CD1c-positive myeloid dendritic cell (primary cell): ENCODE data around the gene KRCC1.

Experiments used
- DNase-seq: peaks from one replicate; pipeline ENCODE4 v3.0.0-alpha.2; 2016; ENCODE audit errors: extremely low spot score

Gene KRCC1

DNA sequence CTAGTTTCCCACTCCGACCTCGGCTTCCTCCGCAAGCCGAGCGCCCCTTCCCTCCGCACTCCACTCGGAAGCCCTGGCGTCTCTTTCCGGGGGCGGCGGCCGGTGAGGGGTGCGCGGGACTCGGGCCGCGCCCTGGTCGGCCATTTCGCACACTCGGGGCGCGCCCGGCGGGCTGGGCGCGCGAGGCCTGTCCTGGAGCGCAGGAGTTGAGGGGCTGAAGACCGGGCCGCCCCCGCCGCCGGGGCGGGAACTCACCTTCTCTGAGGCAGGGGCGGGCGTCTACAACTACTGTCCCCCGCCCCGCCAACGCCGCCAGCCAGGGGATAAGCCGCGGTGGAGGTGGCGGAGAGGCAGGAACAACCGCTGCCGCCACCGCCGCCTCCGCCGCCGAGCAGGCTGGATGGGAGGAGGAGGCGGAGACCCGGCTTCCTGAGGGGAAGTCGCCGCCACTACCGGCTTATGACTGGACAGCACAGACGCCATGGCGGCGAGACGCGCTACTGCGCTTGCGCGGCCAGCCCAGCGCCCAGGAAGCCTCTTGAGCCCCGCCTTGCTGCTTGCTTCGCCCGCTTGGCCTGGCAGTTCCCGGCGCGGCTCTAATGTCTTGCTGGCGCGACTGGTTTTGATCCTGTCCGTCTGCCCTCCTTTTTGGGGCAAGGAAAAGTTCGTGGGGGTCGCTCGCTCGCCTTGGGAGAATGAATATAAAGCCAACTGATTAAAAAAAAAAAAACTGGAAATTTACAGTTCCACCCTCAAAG lies at the start of gene KRCC1:
TSS of gene KRCC1 (minus strand) at position 413 of the 758 bp plus-strand sequence. CDS start 27,220 bp downstream, outside the sequence.
- DNase-seq = peak; percentile 99

DNA sequence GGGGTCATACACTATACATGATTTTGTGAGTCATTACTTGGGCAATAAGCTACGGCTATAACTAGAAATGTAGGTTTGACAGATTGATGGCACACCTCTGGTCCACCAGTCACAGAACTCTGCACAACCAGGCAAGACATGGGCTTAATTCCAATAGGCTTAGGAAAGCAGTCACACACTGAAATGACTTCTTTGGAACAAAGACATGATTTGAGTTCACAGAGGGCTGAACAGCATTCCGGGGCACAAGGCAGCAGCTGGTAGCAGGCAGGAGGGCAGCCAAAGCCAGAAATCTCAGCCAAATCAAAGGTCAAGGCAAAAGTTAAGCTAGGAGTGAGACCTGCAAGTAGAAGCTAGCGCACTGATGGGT lies 44.9 kb upstream of the KRCC1 start:
- DNase-seq = no peak

DNA sequence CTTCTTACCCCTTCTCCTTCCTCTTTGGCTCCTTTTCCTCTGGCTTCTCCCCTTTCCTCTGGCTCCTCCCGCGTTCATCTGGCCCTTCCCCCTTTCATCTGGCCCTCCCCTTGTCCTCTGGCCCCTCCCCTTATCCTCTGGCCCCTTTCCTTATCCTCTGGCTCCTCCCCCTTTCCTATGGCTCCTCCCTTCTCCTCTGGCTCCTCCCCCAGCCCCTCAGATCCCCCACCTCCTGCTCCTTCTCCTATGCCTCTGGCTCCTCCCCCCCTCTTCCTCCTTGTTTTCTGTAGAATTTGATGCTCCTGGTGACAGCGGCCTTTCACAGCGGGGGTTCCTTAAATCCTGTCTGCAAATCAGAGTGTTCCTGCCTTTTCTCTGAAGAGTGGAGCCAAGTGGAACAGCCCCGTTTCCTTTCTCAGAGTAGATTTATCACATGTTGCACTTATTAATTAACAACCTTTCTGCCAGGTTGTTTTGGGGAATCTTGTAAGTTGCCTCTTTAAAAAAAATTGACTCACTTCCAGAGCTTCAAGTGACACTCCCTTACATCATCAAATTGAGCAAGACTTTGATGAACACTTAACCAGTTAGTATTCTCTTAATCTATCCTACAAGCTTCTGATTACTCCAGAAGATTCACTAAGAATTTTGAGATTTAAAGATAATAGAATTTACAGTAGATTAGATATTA lies 44.4 kb upstream of the KRCC1 start:
- DNase-seq = peak; percentile 24

DNA sequence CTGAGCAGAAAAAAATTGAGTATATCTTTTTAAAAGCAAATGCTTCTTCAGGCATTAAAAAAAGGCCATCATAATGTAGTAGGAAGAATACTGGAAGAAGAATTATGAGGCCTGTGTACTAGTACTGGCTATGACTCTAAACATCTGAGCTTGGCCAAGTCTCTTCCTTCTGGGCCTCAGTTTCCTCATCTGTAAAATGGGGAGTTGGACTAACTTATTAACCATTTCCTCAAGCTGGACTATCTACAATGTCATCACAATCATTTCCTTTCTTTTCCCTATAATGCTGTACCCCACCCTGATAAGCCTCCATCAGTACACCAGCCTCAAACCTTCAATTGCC lies 42.9 kb upstream of the KRCC1 start:
- no peak for DNase-seq

DNA sequence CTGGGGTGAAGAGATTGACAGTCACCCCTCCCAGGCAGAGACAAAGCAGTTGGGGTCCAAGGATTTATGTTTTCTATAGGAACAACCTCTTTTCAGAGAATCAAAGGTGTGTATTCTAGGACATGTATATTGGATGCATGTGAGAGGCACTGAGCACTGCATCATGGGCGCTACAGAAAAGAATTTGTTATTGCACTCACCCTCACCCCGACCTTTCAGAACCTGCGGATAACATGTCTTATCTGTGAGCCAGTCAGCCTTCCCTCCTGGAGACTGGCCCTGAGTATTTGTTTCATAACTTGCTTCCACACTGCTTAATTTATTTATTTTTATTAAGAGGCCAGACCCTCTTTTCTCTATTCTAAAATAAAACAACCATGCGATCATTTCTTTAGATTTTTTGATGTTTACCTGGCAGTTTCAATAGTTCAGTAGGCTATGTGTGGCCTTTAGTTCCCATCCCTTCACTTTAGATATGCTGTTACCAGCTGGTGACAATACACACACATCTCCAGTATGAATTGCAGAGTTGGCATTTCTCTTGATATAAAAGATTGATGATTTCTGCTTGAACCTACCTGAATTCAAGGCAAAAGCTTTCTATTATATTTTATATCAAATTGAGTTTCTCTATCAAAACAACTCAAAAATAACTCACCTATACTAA lies 42.4 kb upstream of the KRCC1 start:
- no peak for DNase-seq

DNA sequence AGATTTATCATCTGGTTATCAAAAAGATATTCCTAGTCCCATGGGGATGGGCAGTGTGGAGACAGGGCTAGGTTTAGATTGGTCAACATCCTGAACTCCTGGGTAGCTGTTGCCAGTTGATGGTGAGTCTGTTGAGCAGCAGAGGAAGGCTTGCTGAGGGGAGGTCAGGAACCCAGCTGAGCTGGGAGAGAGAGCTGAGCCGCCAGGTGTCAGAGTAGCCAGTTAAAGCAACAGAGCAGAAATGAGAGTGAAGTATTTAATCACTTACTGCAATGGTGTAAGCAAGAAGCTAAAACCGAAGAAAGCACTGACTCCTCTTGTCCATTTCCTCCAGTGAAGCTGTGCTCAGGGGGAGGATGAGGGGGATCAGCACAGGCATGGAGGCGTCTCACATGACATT lies 41.6 kb upstream of the KRCC1 start:
- no peak for DNase-seq

DNA sequence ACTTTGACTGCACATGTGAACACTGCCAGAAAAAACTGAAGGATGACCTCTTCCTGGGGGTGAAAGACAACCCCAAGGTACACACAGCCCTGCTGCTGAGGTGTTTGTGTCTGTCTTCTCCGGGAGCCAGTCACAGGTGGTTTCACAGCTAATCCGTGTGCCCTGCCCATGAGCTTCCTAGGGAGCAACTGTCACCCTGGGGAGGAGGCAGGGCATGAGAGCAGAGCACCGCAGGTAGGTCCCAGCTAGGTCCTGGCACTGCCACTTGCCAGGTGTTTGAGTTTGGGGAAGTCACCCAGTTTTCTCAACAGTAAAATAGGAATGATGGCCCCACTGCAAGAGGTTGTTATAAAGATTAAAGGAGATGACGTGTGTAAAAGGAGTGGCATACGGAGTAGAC lies 41.1 kb upstream of the KRCC1 start:
- no peak for DNase-seq

DNA sequence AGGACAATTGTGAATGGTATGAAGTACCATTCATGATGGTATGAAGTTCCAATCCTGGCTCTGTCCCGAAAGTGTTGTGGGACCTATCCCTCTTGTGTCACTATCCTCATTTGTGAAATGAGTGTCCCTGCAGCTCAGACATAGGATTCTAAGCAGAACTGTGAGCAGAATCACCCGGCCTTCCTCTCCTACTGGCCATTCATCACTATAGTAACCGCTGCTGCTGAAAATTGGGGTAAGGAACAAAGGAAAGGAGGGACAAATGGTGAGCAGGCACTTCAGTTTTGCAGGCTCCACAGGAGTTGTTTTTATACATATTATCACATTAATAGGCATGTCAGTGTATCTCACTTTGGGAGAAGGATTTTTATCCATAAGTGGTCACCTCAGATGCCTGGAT lies 39.4 kb upstream of the KRCC1 start:
- DNase-seq = no peak

DNA sequence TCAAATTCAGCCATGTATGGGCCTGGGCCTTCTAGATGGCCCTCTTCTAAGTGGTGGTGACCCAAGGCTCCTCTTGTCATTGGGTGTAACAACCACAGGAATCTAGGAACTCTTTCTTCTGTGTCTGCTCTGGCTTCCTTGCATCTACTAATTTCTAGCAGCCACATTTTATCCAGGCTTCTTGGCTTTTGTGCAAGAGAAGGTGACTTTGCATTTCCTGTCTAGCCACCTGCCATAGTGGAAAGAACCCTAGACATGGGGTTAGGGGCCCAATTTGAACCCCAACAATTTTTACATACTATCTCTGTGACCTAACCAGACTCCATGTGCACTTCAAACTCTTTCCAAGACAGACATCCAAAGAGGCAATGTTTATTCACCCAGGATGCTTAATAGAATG lies 37.2 kb upstream of the KRCC1 start:
- DNase-seq = no peak

DNA sequence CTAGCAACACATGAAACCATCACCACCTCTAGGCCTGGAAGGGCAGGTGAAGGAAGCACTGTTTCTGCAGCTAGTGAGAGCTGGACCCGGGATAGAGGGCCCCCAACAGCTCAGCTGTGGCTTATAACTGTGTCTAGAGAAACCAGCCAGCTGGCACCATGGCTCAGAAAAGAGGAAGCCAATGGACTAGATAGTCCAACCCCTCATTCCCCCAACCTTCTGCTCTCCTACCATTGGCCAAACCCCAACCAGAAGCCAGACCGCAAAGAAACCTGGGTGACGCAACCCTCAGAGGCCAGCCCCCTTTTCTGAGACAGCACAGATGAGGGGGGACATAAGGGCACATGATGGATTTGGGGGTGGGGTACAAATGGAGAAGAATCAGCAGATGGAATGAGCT lies 36.4 kb upstream of the KRCC1 start:
- no peak for DNase-seq

DNA sequence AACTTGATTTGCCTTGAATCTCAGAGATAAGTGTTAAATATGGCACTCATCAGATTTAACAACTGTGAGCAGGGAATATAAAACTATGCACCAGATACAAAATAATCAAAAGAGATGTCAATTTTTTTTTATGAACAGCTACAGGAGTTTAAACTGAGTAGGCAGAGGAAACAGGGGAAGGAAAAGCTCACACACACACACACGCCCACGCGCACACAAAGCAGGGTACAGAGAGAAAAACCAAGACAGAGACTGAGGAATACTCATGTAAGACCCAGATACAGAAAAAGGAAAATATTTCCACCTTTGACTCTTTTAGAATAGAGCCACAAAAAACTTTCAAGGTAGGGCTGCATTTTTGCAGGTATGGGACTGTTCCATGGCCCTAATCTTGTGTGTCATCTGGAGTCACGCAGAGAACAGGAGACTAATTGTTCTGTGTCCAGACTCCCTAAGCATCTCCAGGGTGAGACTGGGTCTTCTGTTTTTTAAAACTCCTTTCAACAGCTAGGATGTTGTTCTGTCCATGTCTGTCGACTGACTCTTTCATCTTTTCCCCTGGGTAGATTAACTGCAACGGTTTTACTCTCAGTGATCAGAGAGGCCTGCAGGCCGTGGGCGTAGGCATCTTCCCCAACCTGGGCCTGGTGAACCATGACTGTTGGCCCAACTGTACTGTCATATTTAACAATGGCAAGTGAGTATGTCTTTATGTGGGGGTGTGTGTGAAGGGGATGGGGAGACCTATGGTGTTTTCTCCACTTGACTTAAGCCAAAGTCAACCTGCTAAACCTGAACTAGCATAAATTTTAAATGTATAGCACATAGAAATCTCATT lies 35.1 kb upstream of the KRCC1 start:
- peak; percentile 10 for DNase-seq

DNA sequence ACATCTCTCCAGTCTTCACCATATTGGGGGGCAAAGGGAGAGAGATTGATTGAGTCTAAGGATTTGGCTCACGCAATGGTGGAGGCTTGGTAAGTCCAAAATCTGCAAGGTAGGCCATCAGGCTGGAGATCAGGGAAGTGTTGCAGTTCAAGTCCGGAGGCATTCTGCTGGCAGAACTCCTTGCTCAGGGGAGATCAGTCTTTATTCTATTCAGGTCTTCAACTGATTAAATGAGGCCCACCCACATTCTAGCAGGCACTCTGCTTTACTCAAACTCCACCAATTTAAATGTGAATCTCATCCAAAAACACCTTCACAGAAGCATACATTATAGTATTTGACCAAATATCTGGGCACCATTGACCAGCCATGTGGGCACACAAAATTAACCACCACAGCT lies 33.4 kb upstream of the KRCC1 start:
- no peak for DNase-seq

DNA sequence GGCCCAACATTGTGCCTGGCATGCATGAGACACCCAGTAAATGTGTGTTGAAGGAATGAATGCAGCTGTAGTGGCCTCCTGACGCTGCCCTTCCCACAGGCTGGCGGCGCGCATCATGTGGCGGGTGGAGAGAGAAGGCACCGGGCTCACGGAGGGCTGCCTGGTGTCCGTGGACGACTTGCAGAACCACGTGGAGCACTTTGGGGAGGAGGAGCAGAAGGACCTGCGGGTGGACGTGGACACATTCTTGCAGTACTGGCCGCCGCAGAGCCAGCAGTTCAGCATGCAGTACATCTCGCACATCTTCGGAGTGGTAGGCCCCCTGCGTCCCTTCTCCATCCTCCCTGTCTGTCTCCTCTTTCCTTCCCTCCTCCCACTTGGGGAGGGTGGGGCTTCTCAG lies 32.2 kb upstream of the KRCC1 start:
- DNase-seq = no peak

DNA sequence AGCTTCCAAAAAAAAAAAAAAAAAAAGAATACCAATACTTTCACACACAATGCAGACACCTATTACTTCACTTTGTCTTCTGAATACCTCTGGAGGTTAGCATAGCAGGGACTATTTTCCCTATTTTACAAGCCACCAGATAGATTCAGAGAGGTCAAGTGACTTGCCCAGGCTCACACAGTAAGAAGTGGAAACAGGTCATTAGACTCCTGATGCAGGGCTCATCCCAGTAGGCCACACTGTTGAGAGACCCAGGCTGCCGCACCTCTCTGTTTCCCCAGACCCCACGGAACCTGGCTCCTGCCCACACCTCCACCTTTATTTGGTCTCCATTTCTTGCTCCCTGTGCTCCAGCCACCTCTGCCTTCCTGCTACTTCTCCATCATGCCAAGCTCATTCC lies 31.5 kb upstream of the KRCC1 start:
- no peak for DNase-seq

DNA sequence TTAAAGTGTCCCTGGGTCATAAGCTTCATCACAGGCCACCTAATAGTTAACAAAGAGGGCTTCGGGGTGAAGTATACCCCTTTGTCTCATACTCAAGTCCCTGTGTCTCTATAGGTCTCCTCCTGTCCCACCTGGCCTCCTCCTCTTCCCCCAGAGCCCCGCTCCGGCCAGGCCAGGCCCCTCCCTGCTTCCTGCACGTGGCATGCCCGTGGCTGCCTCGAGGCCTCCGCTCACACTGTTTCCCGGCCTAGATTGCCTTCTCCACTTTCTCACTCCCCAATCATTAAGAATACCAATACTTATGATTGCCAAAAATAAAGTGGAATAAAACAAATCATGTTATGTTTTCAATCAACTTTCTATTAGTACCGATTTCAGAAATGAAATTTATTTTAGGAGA lies 30.8 kb upstream of the KRCC1 start:
- DNase-seq = no peak

DNA sequence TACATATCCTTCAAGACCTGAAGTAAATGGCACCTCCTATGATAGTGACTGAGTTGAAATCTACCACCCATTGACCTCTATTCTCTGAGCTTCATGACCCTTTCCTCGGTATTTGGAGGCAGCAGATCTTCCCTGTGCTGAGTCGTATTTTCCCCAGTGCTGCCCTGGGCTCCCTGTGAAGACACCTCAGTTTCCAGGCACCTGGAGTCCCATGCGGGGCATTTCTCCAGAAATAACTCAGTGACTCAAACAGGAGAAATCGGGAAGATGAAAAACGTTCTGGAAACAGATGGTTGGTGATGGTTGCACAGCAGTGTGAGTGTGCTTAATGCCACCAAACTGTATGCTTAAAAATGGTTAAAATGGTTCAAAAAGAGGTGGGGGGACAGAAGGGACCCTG lies 30.0 kb upstream of the KRCC1 start:
- no peak for DNase-seq

DNA sequence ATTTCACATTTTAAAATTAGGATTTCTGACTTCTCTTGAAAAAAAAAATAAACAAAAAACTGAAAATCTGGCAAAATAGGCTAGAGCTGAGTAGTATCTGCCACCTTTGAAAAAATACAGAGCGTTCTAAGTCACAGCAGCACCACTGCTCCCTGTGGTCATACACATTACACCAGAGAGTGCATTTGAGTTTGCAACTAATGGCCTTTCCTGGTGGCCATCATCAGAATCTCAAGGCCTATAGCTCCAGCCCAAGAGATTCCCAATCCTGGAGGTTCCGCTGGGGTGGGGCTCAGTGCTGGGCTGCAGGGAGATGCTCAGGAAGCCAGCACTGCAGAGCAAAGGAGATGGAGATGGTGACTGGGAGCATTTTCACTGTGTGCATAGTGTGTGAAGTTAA lies 29.5 kb upstream of the KRCC1 start:
- no peak for DNase-seq

DNA sequence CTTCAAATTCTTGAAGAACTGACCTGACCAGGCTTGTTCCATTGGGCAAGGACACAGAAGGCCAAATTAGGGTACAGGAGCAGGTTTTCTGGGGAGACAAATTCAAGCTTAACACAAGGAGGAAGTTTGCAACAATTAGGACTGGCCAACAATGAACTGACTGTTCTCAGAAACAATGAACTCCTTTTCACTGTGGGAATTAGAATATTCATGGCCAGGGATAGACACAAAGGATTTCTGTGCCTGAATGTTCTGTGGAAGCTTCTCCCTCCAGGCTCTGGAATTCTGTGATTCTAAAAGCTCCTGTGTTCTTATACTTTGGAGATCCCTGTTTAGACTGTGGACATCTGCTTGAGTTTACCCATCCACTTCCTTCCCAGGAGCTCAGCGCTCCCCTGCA lies 27.2 kb upstream of the KRCC1 start:
- no peak for DNase-seq

DNA sequence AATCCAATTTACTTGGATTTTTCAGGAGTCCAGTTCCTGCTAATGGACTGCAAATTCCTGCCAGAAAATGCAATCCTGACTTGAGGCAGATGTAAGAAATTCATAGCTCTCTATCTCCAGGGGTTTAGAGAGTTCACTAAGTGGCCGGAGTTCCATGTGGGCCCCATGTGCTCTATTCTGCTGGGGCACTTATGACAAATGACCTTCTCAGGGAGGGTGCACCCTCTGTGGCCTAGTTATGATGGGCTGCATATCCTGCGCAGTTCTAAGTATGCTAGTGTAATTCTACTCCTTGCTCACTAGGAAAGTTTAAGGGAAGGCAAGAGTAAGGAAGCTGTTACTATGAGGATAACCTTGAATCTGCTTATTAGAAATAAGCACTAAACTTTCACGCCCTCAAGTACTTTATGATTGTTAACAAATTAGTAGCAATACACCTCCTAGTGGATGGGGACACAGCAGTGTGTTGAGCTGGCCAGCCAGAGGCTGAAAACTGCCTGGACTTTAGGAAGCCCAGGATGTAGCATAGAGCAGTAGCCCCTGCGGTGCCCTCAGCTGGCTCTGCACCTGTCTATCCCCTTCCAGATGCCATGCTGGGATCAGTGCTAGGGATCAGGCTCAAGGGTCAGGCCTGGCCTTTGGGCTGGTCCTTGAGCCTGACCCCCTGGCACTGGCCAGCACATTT lies 26.5 kb upstream of the KRCC1 start:
- DNase-seq = no peak

DNA sequence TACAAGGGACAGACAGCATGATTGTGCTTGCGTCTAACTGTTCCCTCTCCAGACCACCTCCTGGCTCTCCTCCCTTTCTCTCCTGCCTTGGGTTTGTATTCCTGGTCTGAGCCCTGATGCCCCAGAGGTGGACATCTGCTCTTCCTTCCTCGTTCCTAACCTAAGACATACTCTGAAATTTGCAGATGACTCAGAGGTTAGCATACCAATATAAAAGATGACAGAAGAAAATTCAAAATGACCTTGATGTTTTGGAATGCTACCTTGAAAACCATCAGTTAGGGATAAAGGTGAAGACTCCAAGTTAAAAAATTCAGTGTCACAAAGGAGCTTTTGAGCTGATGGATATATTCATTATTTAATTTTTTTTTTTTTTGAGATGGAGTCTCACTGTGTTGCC lies 25.0 kb upstream of the KRCC1 start:
- DNase-seq = no peak

DNA sequence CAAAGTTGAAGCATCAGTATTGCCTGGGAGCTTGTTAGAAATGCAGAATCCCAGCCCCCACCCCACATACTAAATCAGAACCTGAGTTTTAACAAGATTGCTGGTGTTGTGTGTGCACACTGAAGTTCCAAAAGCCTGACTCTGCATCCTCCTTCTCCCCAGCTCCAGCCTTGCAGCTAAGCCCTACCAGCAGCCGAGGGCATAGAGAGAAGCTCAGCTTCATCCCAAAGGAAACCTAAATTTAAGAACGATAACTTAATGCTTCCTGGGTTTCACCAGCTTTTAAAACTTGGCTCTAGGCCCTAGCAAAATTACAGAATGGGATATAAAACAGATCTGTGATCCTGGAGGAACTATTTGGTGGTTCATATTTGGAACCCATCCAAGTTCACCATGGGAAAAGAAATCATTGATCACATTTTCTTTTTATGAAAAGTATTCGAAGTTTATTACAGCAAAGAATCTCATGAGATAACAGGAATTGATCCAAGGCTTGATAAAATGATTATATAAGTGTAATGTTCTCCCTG lies 23.1 kb upstream of the KRCC1 start:
- DNase-seq = no peak

DNA sequence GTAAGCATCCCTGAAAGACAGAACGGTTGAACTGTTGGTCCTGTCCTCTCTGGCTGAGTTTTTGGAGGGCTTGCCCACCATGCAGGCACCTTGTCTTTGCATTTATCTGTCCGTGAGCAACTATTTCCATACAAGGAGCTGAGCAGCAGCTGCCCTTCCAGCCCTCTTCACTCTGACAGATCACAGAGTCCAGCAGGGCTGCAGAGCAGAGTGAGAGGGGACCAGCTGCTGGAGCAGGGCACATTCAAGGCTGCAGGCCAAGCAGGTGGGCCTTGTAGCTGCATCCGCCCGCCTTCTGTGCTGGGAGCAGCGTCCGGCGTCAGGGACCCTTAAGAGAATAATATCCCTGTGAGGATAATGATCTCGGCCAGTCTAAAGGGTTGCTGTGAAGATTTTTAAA lies 21.5 kb upstream of the KRCC1 start:
- DNase-seq = no peak
